T-helper 2 cell treated with Interferon-gamma antibody and Interleukin-4, amounts not matched to agents 5 μg/mL and 100 μg/mL, for 36 hours (primary cell): Measurements from ENCODE around the gene C2orf74.

Source experiments
- DNase-seq: peaks from one replicate; pipeline ENCODE4 v3.0.0; 2021; ENCODE audit warnings: low spot score
- H3K27ac Mint-ChIP-seq: one replicate; pipeline ENCODE4 v1.8.0; 2021; ENCODE audit warnings: mild to moderate bottlenecking, mixed read lengths
- H3K27me3 Mint-ChIP-seq: one replicate; pipeline ENCODE4 v1.8.0; 2021; ENCODE audit warnings: low read depth, mixed read lengths
- H3K36me3 Mint-ChIP-seq: one replicate; pipeline ENCODE4 v1.8.0; 2021; ENCODE audit warnings: low read depth, mixed read lengths
- H3K4me1 Mint-ChIP-seq: one replicate; pipeline ENCODE4 v1.8.0; 2021; ENCODE audit warnings: low read depth, mixed read lengths
- H3K4me3 Mint-ChIP-seq: one replicate; pipeline ENCODE4 v1.8.0; 2022; ENCODE audit warnings: mild to moderate bottlenecking, moderate library complexity, mixed read lengths
- H3K9me3 Mint-ChIP-seq: one replicate; pipeline ENCODE4 v1.8.0; 2021; ENCODE audit warnings: mixed read lengths

C2orf74 gene

DNA sequence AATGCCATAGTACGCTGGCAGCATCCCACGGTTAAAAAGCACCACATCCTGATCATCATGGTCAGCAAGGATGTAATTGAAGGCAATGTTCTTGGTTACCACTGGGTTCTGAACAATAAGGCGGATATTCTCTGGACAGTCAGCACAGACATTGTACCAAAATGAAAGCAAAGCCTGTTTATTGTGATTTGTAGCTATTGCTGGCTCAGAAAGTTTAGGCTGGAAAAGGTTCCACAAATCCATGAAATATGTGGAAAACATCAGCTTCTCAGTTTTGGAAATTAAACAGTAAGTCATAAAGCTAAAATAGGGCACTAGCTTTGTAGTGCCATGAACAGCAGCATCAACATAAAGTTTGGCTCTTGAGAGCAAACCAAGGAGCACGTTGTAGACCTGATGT lies 52.2 kb downstream of the C2orf74 start:
- Mint-ChIP-seq H3K4me3 (no peak overlapping the region), H3K4me1 (no peaks in the 10 kb centered on the region), H3K27ac (no peak overlapping the region), H3K9me3 (no peaks in the 10 kb centered on the region), H3K27me3 (no peaks in the 10 kb centered on the region), H3K36me3 (peaks cover 22% of the 10 kb centered on the region)
- DNase-seq = no peak
